Ishikawa (cell line): ENCODE data around the gene GSKIP.

Experiments
- CEBPB ChIP-seq: IDR thresholded peaks from 2 replicates; pipeline ENCODE4 v1.6.1; 2012
- CREB1 ChIP-seq: IDR thresholded peaks from 2 replicates; pipeline ENCODE4 v1.6.1; 2012; ENCODE audit warnings: low read depth
- EGR1 ChIP-seq: IDR thresholded peaks from 2 replicates; pipeline ENCODE4 v1.6.1; 2012
- EP300 ChIP-seq: IDR thresholded peaks from 2 replicates; pipeline ENCODE4 v1.6.1; 2012; ENCODE audit warnings: borderline replicate concordance
- RAD21 ChIP-seq: IDR thresholded peaks from 2 replicates; pipeline ENCODE4 v1.6.1; 2012; ENCODE audit warnings: low read depth
- YY1 ChIP-seq: IDR thresholded peaks from 2 replicates; pipeline ENCODE4 v1.6.1; 2012; ENCODE audit warnings: low read depth
- TF ChIP-seq, protein P1 (sequence below): IDR thresholded peaks from 2 replicates; pipeline ENCODE4 v1.6.1; 2012
- TF ChIP-seq, protein P2 (sequence below): IDR thresholded peaks from 2 replicates; pipeline ENCODE4 v1.6.1; 2012; ENCODE audit warnings: low read depth, mild to moderate bottlenecking

DNA sequence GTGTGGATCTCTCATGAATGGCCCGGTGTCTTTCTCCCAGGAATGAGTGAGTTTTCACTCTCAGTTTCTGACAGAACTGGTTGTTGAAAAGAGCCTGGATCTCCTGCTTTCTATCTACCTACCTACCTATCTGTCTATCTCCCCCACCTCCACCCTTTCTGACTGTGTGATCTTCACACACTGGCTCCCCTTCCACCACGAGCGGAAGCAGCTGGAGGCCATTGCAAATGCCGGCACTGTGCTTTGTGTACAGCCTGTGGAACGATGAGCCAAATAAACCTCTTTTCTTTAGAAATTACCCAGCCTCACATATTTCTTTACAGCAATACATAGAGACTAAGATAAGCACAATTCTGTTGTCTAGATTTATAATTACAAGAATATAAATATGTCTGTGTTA, 7.2 kb downstream of the GSKIP start:
- TF ChIP-seq, protein P1, sequence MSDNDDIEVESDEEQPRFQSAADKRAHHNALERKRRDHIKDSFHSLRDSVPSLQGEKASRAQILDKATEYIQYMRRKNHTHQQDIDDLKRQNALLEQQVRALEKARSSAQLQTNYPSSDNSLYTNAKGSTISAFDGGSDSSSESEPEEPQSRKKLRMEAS: no peak
- no peak for TF ChIP-seq EP300
- TF ChIP-seq YY1: no peak
- TF ChIP-seq CREB1: no peak
- no peak for TF ChIP-seq CEBPB
- no peak for TF ChIP-seq EGR1
- TF ChIP-seq RAD21: no peak
- TF ChIP-seq, protein P2, sequence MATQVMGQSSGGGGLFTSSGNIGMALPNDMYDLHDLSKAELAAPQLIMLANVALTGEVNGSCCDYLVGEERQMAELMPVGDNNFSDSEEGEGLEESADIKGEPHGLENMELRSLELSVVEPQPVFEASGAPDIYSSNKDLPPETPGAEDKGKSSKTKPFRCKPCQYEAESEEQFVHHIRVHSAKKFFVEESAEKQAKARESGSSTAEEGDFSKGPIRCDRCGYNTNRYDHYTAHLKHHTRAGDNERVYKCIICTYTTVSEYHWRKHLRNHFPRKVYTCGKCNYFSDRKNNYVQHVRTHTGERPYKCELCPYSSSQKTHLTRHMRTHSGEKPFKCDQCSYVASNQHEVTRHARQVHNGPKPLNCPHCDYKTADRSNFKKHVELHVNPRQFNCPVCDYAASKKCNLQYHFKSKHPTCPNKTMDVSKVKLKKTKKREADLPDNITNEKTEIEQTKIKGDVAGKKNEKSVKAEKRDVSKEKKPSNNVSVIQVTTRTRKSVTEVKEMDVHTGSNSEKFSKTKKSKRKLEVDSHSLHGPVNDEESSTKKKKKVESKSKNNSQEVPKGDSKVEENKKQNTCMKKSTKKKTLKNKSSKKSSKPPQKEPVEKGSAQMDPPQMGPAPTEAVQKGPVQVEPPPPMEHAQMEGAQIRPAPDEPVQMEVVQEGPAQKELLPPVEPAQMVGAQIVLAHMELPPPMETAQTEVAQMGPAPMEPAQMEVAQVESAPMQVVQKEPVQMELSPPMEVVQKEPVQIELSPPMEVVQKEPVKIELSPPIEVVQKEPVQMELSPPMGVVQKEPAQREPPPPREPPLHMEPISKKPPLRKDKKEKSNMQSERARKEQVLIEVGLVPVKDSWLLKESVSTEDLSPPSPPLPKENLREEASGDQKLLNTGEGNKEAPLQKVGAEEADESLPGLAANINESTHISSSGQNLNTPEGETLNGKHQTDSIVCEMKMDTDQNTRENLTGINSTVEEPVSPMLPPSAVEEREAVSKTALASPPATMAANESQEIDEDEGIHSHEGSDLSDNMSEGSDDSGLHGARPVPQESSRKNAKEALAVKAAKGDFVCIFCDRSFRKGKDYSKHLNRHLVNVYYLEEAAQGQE: no peak
